CD4-positive, alpha-beta T cell treated with Interleukin-2 at 100 ng/mL for 4 hours (primary cell): ENCODE results near the gene FAM47C.
"Not testable (repeated sequence)": the region's sequence is repeated elsewhere in the genome, so short reads cannot be mapped to it uniquely, and the experiment has no call there.

ENCODE experiments used
- DNase-seq: peaks from one replicate; pipeline ENCODE4 v3.0.0-alpha.2; 2020; ENCODE audit warnings: low spot score

FAM47C gene

GRCh38 chrX:37008182-37008581, at the start of gene FAM47C:
Gene FAM47C (plus strand): TSS chrX:37008366. CDS start chrX:37008411, 45 bp downstream.
- not testable (repeated sequence) for DNase-seq

- DNase-seq = no peak
Observed at GRCh38 chrX:36961590-36961989, 46.6 kb upstream of the FAM47C start.

- no peak for DNase-seq
Observed at GRCh38 chrX:36963069-36963808, 44.9 kb upstream of the FAM47C start.

- DNase-seq = no peak
Observed at GRCh38 chrX:36963852-36964251, 44.3 kb upstream of the FAM47C start.

GRCh38 chrX:36973575-36973974, 34.6 kb upstream of the FAM47C start:
- DNase-seq = no peak

- no peak for DNase-seq
Observed at GRCh38 chrX:36974911-36975310, 33.3 kb upstream of the FAM47C start.

- DNase-seq = no peak
Observed at GRCh38 chrX:36978886-36979285, 29.3 kb upstream of the FAM47C start.

GRCh38 chrX:36983831-36984230, 24.3 kb upstream of the FAM47C start:
- no peak for DNase-seq

- not testable (repeated sequence) for DNase-seq
Observed at GRCh38 chrX:36985416-36986209, 22.6 kb upstream of the FAM47C start.

- DNase-seq = no peak
Observed at GRCh38 chrX:36986231-36986630, 21.9 kb upstream of the FAM47C start.

GRCh38 chrX:36987212-36987611, 21.0 kb upstream of the FAM47C start:
- not testable (repeated sequence) for DNase-seq

- no peak for DNase-seq
Observed at GRCh38 chrX:37000140-37000539, 8.0 kb upstream of the FAM47C start.

- no peak for DNase-seq
Observed at GRCh38 chrX:37010496-37010895, 2.3 kb downstream of the FAM47C start.

GRCh38 chrX:37034260-37034659, 26.1 kb downstream of the FAM47C start:
- DNase-seq = not testable (repeated sequence)

- DNase-seq = not testable (repeated sequence)
Observed at GRCh38 chrX:37036674-37037220, 28.6 kb downstream of the FAM47C start.

GRCh38 chrX:37038814-37039213, 30.6 kb downstream of the FAM47C start:
- DNase-seq = not testable (repeated sequence)

GRCh38 chrX:37042956-37043885, 35.1 kb downstream of the FAM47C start:
- not testable (repeated sequence) for DNase-seq

GRCh38 chrX:37047776-37048175, 39.6 kb downstream of the FAM47C start:
- no peak for DNase-seq

GRCh38 chrX:37057572-37057971, 49.4 kb downstream of the FAM47C start:
- not testable (repeated sequence) for DNase-seq

- DNase-seq = no peak
Observed at GRCh38 chrX:37060999-37061398, 52.8 kb downstream of the FAM47C start.
